Measurements from ENCODE around the gene DENND2A.

- TF ChIP-seq EP300 (IDR thresholded peaks at IDR 0.05; ENCODE audit: borderline replicate concordance): no peak
- no peak for TF ChIP-seq TCF12 (IDR thresholded peaks at IDR 0.05; ENCODE audit: low read depth)
- no peak for TF ChIP-seq REST (IDR thresholded peaks at IDR 0.05; ENCODE audit: low read depth)
- TF ChIP-seq EGR1 (IDR thresholded peaks at IDR 0.05): no peak
- TF ChIP-seq FOXM1 (IDR thresholded peaks at IDR 0.05; ENCODE audit: borderline replicate concordance, low read depth): no peak
- TF ChIP-seq TAF1 (IDR thresholded peaks at IDR 0.05; ENCODE audit: low read depth): no peak
- TF ChIP-seq MAX (IDR thresholded peaks at IDR 0.05): no peak
- no peak for TF ChIP-seq TEAD4 (IDR thresholded peaks at IDR 0.05)
- TF ChIP-seq ZBTB7A (IDR thresholded peaks at IDR 0.05; ENCODE audit: low read depth): no peak
- no peak for TF ChIP-seq RAD21 (IDR thresholded peaks at IDR 0.05; ENCODE audit: low read depth)
- TF ChIP-seq NFIC (IDR thresholded peaks at IDR 0.05): no peak
- TF ChIP-seq YY1 (IDR thresholded peaks at IDR 0.05; ENCODE audit: low read depth): no peak
Measured at GRCh38 chr7:140679186-140679585, 38.6 kb upstream of the DENND2A start.
